ENCODE results near the gene BRSK2.

- no peak for TF ChIP-seq POLR2A (IDR thresholded peaks at IDR 0.05)
- no peak for TF ChIP-seq CTCF (IDR thresholded peaks at IDR 0.05)
Observed at GRCh38 chr11:1419811-1420210, 30.1 kb downstream of the BRSK2 start.
